Measurements from ENCODE around the gene ACOT8. TPM values are rescaled to one million over a fixed set of nuclear protein-coding genes. Genes with fewer than 3 reads are reported as not detected.

Gene ACOT8
- total and polyA plus RNA-seq, 2 donors (not counting 3 experiments of a cell fraction or from before 2014, with no cell fraction given): 15.5 to 50.9 TPM

DNA sequence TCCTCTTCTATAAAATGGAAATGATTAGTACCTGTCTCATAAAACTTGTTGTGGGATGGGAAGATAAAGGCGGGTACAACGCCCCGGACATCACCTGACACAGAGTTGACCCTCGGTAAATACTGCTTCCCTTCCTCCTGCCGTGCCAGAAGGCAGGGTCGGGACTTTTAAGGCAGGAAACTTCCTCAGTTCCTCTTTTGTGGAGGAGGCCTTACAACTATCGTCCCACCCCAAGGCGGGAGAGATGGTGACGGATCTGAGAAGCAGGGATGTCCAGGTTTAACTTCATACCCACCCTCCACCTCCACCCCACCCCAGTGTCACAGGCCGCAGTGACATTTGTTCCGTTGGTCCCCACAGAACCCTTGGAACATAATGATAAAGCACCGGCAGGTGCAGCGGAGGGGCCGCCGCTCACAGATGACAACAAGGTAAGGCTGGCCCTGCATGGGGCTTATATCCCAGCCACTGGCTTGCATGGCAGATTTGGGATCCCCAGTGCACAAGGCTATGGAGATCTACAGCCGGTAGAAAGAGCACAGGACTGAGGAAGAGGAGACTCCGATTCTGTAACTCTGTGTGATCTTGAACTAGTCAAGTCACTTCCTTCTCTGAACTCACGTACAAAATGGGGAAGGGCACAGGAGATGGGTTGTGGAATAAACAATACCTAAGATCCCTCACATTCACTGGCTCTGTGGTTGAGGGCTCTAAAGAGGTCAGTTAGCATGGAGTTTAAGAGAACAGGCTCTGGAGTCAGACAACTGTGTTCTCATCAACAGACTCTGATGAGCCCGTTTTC, 64.7 kb downstream of the ACOT8 start:
- Histone ChIP-seq H3K9me1 (replicated peaks; ENCODE audit: control insufficient read depth, extremely low read depth, insufficient read depth, low read length) (no peaks in the 10 kb centered on the region), H3K9ac (replicated peaks; ENCODE audit: extremely low read depth, insufficient read depth, low read length) (peak overlapping the region; percentile 92), H3K4me2 (ENCODE audit: insufficient read depth, low read length) (peak overlapping the region; percentile 100), H3K79me2 (ENCODE audit: control insufficient read depth, insufficient read depth, low read length) (peaks cover 9% of the 10 kb centered on the region), H2AFZ (ENCODE audit: low read depth, low read length) (peak overlapping the region; percentile 81), H3K36me3 (ENCODE audit: control insufficient read depth in 2 of 2, extremely low read depth in 1 of 2, insufficient read depth in 2 of 2, low read length in 2 of 2) (peaks cover 7 to 16% of the 10 kb centered on the region in 2 experiments), H3K9me3 (replicated peaks; ENCODE audit: control insufficient read depth, insufficient read depth, low read length) (no peaks in the 10 kb centered on the region), H4K20me1 (replicated peaks; ENCODE audit: control insufficient read depth, extremely low read depth, insufficient read depth, low read length) (no peaks in the 10 kb centered on the region), H3K4me1 (ENCODE audit: control insufficient read depth, extremely low read depth, insufficient read depth, low read length) (peaks cover 7% of the 10 kb centered on the region), H3K27me3 (ENCODE audit: control insufficient read depth in 2 of 2, insufficient read depth in 2 of 2, low read length in 2 of 2) (peaks cover 1 to 2% of the 10 kb centered on the region in 2 experiments), H3K27ac (ENCODE audit: insufficient read depth, low read depth, low read length) (peak overlapping the region; percentile 89), H3K4me3 (replicated peaks in 1 of 3; ENCODE audit: insufficient read depth in 1 of 3, low read depth in 1 of 3, low read length in 3 of 3) (peak overlapping the region; percentile 70 to 91 (median 91))
- ChIA-PET POLR2A (no interaction called here), CTCF (interaction anchor here (1.0 to 1.2 kb wide), 2 partner anchors 21 to 144 kb away, joined by 3 read pairs; no protein-coding TSS in a partner anchor)
- intact Hi-C loops (cut with micrococcal nuclease): loop anchor here (10.0 kb wide), 1 partner anchor 828 kb away; the partner anchor contains the start of genes STK4 and TOMM34
- TSS peak; percentile 56 for BruUV-seq (replicated peaks)
- TF ChIP-seq EZH2 (IDR thresholded peaks at IDR 0.05; ENCODE audit: borderline replicate concordance, low read depth, low read length, severe bottlenecking): no peak
- no peak for TF ChIP-seq POLR2A (IDR thresholded peaks at IDR 0.05; ENCODE audit: low read depth, low read length)
- TF ChIP-seq GATA2 (IDR thresholded peaks at IDR 0.05; ENCODE audit: insufficient read depth, insufficient read length, low read depth, low read length): no peak
- DNase-seq (ENCODE audit: low read depth, low spot score): peak; percentile 15
- FAIRE-seq: peak; percentile 54
- dilution Hi-C loops (cut with MboI; ENCODE audit: extremely low pct_ligation_motif_present, low sequenced_read_pairs): no loop called here

Other genes starting within 250 kb of the ACOT8 start
- not detected in 2 replicates for gene WFDC10A, start 227.7 kb downstream of the ACOT8 start, total RNA-seq
- not detected in 2 replicates for gene WFDC10A, start 227.7 kb downstream of the ACOT8 start, polyA plus RNA-seq
- not detected in 2 replicates for gene WFDC9, start 226.1 kb downstream of the ACOT8 start, total RNA-seq
- gene WFDC9, start 226.1 kb downstream of the ACOT8 start, polyA plus RNA-seq: not detected in 2 replicates
- not detected in 2 replicates for gene WFDC11, start 187.2 kb downstream of the ACOT8 start, total RNA-seq
- not detected in 2 replicates for gene WFDC11, start 187.2 kb downstream of the ACOT8 start, polyA plus RNA-seq
- gene WFDC13, start 155.4 kb downstream of the ACOT8 start, total RNA-seq: not detected in 2 replicates
- not detected in 2 replicates for gene WFDC13, start 155.4 kb downstream of the ACOT8 start, polyA plus RNA-seq
- not detected in 2 replicates for gene WFDC10B, start 152.4 kb downstream of the ACOT8 start, total RNA-seq
- gene WFDC10B, start 152.4 kb downstream of the ACOT8 start, polyA plus RNA-seq: not detected in 2 replicates
- not detected in 2 replicates for gene SPINT4, start 135.0 kb downstream of the ACOT8 start, total RNA-seq
- not detected in 2 replicates for gene SPINT4, start 135.0 kb downstream of the ACOT8 start, polyA plus RNA-seq
- gene WFDC3, start 65.5 kb downstream of the ACOT8 start, total RNA-seq: not detected in 2 replicates
- 0.39 TPM in 1 of 2 replicates, not detected in the other for gene WFDC3, start 65.5 kb downstream of the ACOT8 start, polyA plus RNA-seq
- 31.9 and 33.7 TPM in 2 replicates for gene DNTTIP1, start 65.4 kb downstream of the ACOT8 start, total RNA-seq
- gene DNTTIP1, start 65.4 kb downstream of the ACOT8 start, polyA plus RNA-seq: 38.4 and 40.5 TPM in 2 replicates
- gene UBE2C, start 44.7 kb downstream of the ACOT8 start, total RNA-seq: 108 and 129 TPM in 2 replicates
- gene UBE2C, start 44.7 kb downstream of the ACOT8 start, polyA plus RNA-seq: 130 and 135 TPM in 2 replicates
- not detected in 2 replicates for gene TNNC2, start 30.1 kb downstream of the ACOT8 start, total RNA-seq
- 0.19 and 0.26 TPM in 2 replicates for gene TNNC2, start 30.1 kb downstream of the ACOT8 start, polyA plus RNA-seq
- 11.9 and 14.9 TPM in 2 replicates for gene SNX21, start 23.6 kb downstream of the ACOT8 start, total RNA-seq
- 11.6 and 14.8 TPM in 2 replicates for gene SNX21, start 23.6 kb downstream of the ACOT8 start, polyA plus RNA-seq
- 4.2 and 4.4 TPM in 2 replicates for gene ZSWIM3, start 222 bp upstream of the ACOT8 start, total RNA-seq
- 3.8 and 4.5 TPM in 2 replicates for gene ZSWIM3, start 222 bp upstream of the ACOT8 start, polyA plus RNA-seq
- gene ZSWIM1, start 23.8 kb upstream of the ACOT8 start, total RNA-seq: 10.0 and 11.3 TPM in 2 replicates
- 8.5 and 9.4 TPM in 2 replicates for gene ZSWIM1, start 23.8 kb upstream of the ACOT8 start, polyA plus RNA-seq
- gene SPATA25, start 30.2 kb upstream of the ACOT8 start, total RNA-seq: 1.3 TPM in 1 of 2 replicates, not detected in the other
- gene SPATA25, start 30.2 kb upstream of the ACOT8 start, polyA plus RNA-seq: 0.69 and 1.0 TPM in 2 replicates
- gene NEURL2, start 33.8 kb upstream of the ACOT8 start, total RNA-seq: 5.4 and 6.5 TPM in 2 replicates
- gene NEURL2, start 33.8 kb upstream of the ACOT8 start, polyA plus RNA-seq: 2.8 and 4.5 TPM in 2 replicates
- 156 and 169 TPM in 2 replicates for gene CTSA, start 33.9 kb upstream of the ACOT8 start, total RNA-seq
- gene CTSA, start 33.9 kb upstream of the ACOT8 start, polyA plus RNA-seq: 409 and 427 TPM in 2 replicates
- 61.9 and 62.1 TPM in 2 replicates for gene PLTP, start 54.8 kb upstream of the ACOT8 start, total RNA-seq
- 118 TPM in 2 replicates for gene PLTP, start 54.8 kb upstream of the ACOT8 start, polyA plus RNA-seq
- gene PCIF1, start 77.3 kb upstream of the ACOT8 start, total RNA-seq: 25.8 and 27.2 TPM in 2 replicates
- 26.4 and 27.6 TPM in 2 replicates for gene PCIF1, start 77.3 kb upstream of the ACOT8 start, polyA plus RNA-seq
- 22.8 and 23.9 TPM in 2 replicates for gene ZNF335, start 114.8 kb upstream of the ACOT8 start, total RNA-seq
- 17.3 and 20.4 TPM in 2 replicates for gene ZNF335, start 114.8 kb upstream of the ACOT8 start, polyA plus RNA-seq
- gene MMP9, start 151.5 kb upstream of the ACOT8 start, total RNA-seq: not detected in 2 replicates
- gene MMP9, start 151.5 kb upstream of the ACOT8 start, polyA plus RNA-seq: not detected in 2 replicates
- 1.6 and 1.8 TPM in 2 replicates for gene SLC12A5, start 171.8 kb upstream of the ACOT8 start, total RNA-seq
- 1.8 and 2.3 TPM in 2 replicates for gene SLC12A5, start 171.8 kb upstream of the ACOT8 start, polyA plus RNA-seq
- gene NCOA5, start 232.6 kb upstream of the ACOT8 start, total RNA-seq: 34.2 and 39.5 TPM in 2 replicates
- 30.3 and 32.0 TPM in 2 replicates for gene NCOA5, start 232.6 kb upstream of the ACOT8 start, polyA plus RNA-seq